ENCODE results near the gene GPR162.

GRCh38 chr12:6788972-6789924 is 32.4 kb upstream of the GPR162 start, which contains the start of gene CD4:
- TF ChIP-seq POLR2AphosphoS5 (IDR thresholded peaks at IDR 0.05) (no peak), CTCF (IDR thresholded peaks at IDR 0.05) (no peak), POLR2A (IDR thresholded peaks at IDR 0.05) (peak in 1 of 2 donors; percentile 33), EP300 (IDR thresholded peaks at IDR 0.05) (no peak)

Measured in suprapubic skin (tissue), 4 donors.